ENCODE data around the gene PARP8. TPM values are rescaled to one million over a fixed set of nuclear protein-coding genes. Genes with fewer than 3 reads are reported as not detected.
"Not testable (repeated sequence)": the region's sequence is repeated elsewhere in the genome, so short reads cannot be mapped to it uniquely, and the experiment has no call there.

The PARP8 gene
- total and polyA plus RNA-seq, 12 donors, result 0.97 to 14.5 (median 5.2) TPM

DNA sequence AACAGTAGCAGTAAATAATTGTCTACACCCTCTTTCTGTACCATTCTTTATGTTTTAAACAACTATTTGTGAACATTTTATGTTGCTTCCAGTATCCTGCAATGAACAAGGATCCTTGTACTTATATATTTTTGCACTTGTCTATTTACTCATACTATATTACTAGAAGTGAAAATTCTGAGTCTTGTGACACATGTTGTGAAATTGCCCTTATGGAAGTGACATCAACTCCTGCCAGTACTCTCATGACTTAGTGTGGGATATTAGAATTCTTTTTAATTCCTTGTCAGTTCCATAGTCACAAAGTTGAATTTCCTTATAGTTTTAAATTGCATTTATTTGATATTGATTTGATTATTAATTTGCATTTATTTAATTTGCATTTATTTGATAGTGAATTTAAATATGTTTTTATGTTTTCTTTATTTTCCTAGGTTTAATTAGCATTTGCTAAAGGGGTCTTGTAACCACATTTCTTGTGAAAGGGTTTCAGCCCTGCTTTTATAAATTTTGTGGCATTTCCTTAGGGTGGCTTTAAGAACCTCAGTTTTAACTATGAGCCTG lies 27.7 kb downstream of the PARP8 start:
- peak overlapping the region in 1 of 10 donors; percentile 27 for H3K27ac ChIP-seq

DNA sequence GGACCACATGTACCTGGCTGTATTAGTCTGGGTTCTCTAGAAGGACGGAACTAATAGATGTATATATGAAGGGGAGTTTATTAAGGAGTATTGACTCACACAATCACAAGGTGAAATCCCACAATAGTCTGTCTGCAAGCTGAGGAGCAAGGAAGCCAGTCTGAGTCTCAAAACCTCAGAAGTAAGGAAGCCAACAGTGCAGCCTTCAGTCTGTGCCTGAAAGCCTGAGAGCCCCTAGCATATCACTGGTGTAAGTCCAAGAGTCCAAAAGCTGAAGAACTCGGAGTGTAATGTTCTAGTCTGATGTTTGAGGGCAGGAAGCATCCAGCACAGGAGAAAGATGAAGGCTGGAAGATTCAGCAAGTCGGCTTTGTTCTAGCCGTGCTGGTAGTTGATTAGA lies 28.2 kb downstream of the PARP8 start:
- ATAC-seq; intact Hi-C loops (cut with DNase I); H3K27me3 ChIP-seq; H3K27ac ChIP-seq; H3K9me3 ChIP-seq; DNase-seq; H3K4me3 ChIP-seq; H3K36me3 ChIP-seq: not testable (repeated sequence)
- peaks cover 0 to 40% (median 0%) of the 10 kb centered on the region in 9 donors for H3K4me1 ChIP-seq
- WGBS, 2 donors, result 89 to 95% methylated on average over 4 of the region's 4 CpGs

More for the DNA sequence above, 27.7 kb downstream of the PARP8 start:
- no peaks in the 10 kb centered on the region for H3K36me3 ChIP-seq
- no peaks in the 10 kb centered on the region for H3K27me3 ChIP-seq
- no peak overlapping the region for H3K4me3 ChIP-seq
- H3K4me1 ChIP-seq, result peaks cover 0 to 40% (median 0%) of the 10 kb centered on the region in 9 donors
- ATAC-seq (no peak), DNase-seq (no peak)
- intact Hi-C loops (cut with DNase I), result no loop called here
- no peaks in the 10 kb centered on the region for H3K9me3 ChIP-seq
- TF ChIP-seq, protein P1, sequence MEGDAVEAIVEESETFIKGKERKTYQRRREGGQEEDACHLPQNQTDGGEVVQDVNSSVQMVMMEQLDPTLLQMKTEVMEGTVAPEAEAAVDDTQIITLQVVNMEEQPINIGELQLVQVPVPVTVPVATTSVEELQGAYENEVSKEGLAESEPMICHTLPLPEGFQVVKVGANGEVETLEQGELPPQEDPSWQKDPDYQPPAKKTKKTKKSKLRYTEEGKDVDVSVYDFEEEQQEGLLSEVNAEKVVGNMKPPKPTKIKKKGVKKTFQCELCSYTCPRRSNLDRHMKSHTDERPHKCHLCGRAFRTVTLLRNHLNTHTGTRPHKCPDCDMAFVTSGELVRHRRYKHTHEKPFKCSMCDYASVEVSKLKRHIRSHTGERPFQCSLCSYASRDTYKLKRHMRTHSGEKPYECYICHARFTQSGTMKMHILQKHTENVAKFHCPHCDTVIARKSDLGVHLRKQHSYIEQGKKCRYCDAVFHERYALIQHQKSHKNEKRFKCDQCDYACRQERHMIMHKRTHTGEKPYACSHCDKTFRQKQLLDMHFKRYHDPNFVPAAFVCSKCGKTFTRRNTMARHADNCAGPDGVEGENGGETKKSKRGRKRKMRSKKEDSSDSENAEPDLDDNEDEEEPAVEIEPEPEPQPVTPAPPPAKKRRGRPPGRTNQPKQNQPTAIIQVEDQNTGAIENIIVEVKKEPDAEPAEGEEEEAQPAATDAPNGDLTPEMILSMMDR (IDR thresholded peaks at IDR 0.05), result no peak

DNA sequence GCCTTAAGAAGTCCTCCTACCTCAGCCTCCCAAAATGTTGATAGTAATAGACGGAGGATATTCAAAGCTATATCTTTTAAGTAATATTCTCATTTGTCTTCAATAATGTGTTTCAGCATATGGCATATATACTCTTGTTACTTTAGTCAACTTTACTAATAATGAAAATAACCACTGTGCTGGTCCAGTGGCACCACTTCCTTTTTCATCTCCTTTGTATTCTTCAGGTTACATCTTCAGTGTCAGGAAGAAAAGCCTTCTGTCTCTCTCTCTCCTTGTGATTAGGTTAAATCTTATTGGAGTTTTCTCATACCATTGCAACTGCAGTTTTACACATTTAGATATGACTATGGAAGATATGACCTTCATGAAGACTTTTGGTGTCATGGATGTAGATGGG lies 31.3 kb downstream of the PARP8 start:
- Histone ChIP-seq H3K9me3 (no peaks in the 10 kb centered on the region), H3K27me3 (no peaks in the 10 kb centered on the region), H3K27ac (no peak overlapping the region), H3K4me3 (no peak overlapping the region), H3K36me3 (no peaks in the 10 kb centered on the region), H3K4me1 (peaks cover 0 to 30% (median 0%) of the 10 kb centered on the region in 9 donors)
- DNase-seq (no peak), ATAC-seq (no peak)
- intact Hi-C loops (cut with DNase I), result no loop called here
- TF ChIP-seq, protein P1 (IDR thresholded peaks at IDR 0.05), result no peak
- 96 to 100% methylated on average over 1 of the region's 1 CpG for WGBS, 2 donors

DNA sequence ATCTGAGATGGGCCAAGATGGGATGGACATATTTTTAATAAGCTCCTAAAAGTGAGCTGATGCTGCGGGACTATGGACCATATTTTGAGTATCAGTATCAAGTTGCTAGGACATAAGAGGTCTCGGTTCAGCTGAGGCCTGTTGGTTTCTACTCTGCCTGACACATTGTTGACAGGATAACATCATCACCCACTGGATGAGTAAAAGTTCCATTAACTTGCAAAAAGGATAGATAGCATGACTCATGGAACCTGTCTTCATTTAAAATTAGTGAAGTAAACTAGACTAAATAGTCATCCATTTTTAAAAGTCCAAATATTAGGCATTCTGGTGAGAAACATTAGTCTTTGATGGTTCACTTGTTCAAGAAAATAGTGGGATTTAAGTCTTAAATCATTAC lies 33.3 kb downstream of the PARP8 start:
- H3K4me3 ChIP-seq, result no peak overlapping the region
- no peaks in the 10 kb centered on the region for H3K9me3 ChIP-seq
- no peaks in the 10 kb centered on the region for H3K27me3 ChIP-seq
- H3K27ac ChIP-seq, result no peak overlapping the region
- intact Hi-C loops (cut with DNase I), result no loop called here
- TF ChIP-seq, protein P1 (IDR thresholded peaks at IDR 0.05), result no peak
- ATAC-seq (no peak), DNase-seq (no peak)
- 85 to 89% methylated on average over 2 of the region's 2 CpGs for WGBS, 2 donors
- H3K36me3 ChIP-seq, result no peaks in the 10 kb centered on the region
- peaks cover 0 to 19% (median 0%) of the 10 kb centered on the region in 9 donors for H3K4me1 ChIP-seq

DNA sequence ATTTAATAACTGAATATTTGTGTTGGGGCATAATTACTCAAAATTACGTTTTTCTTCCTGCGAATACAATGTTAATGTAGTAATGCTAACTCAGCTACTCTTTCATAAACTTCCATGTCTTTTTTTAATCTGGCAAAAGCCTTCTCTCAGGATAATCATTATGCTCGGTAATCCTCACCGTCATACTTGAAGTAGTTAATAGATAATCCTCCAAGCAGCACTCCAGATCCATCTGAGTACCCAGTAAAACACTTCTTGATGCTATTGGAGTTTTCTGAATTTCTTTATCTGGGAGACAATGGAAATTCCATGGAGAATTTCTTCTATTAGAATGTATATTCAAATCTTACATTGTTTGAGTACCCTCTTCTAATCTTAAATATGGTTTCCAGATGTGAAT lies 34.3 kb downstream of the PARP8 start:
- peaks cover 0 to 12% (median 0%) of the 10 kb centered on the region in 9 donors for H3K4me1 ChIP-seq
- H3K27ac ChIP-seq, result no peak overlapping the region
- TF ChIP-seq, protein P1 (IDR thresholded peaks at IDR 0.05), result no peak
- intact Hi-C loops (cut with DNase I), result no loop called here
- H3K4me3 ChIP-seq, result no peak overlapping the region
- no peaks in the 10 kb centered on the region for H3K36me3 ChIP-seq
- H3K9me3 ChIP-seq, result no peaks in the 10 kb centered on the region
- 93 to 95% methylated on average over 4 of the region's 4 CpGs for WGBS, 2 donors
- ATAC-seq (no peak), DNase-seq (no peak)
- H3K27me3 ChIP-seq, result no peaks in the 10 kb centered on the region

Measured in heart right ventricle (tissue), 16 donors.